GM18505 (cell line): ENCODE results near the gene CYP26C1.
"Not testable (repeated sequence)": the region's sequence is repeated elsewhere in the genome, so short reads cannot be mapped to it uniquely, and the experiment has no call there.

Source experiments
- ATAC-seq: cut with Tn5 transposase; IDR thresholded peaks from one replicate; pipeline ENCODE4 v1.9.1; 2021; ENCODE audit not compliant: unreplicated experiment
- POLR2A ChIP-seq: IDR thresholded peaks from 4 replicates; pipeline ENCODE4 v1.6.1; 2011; ENCODE audit warnings: borderline replicate concordance; ENCODE audit not compliant: insufficient read depth, insufficient read length; ENCODE audit errors: extremely low read depth

The CYP26C1 gene

GRCh38 chr10:93095225-93095624 is 34.6 kb downstream of the CYP26C1 start:
- ATAC-seq, result no peak
- no peak for TF ChIP-seq POLR2A

- no peak for TF ChIP-seq POLR2A
- no peak for ATAC-seq
Observed at GRCh38 chr10:93096901-93097300, 36.3 kb downstream of the CYP26C1 start.

- no peak for ATAC-seq
- TF ChIP-seq POLR2A, result no peak
Observed at GRCh38 chr10:93097386-93097785, 36.8 kb downstream of the CYP26C1 start.

- TF ChIP-seq POLR2A, result no peak
Observed at GRCh38 chr10:93098816-93099215, 38.2 kb downstream of the CYP26C1 start.

GRCh38 chr10:93099670-93100069 is 39.1 kb downstream of the CYP26C1 start:
- no peak for ATAC-seq
- no peak for TF ChIP-seq POLR2A

More at GRCh38 chr10:93098816-93099215, 38.2 kb downstream of the CYP26C1 start:
- no peak for ATAC-seq

- ATAC-seq, result not testable (repeated sequence)
Observed at GRCh38 chr10:93101148-93101547, 40.5 kb downstream of the CYP26C1 start.

GRCh38 chr10:93103953-93104352 is 43.4 kb downstream of the CYP26C1 start:
- no peak for TF ChIP-seq POLR2A
- ATAC-seq, result no peak

- TF ChIP-seq POLR2A, result no peak
Observed at GRCh38 chr10:93106631-93107072, 46.1 kb downstream of the CYP26C1 start.

GRCh38 chr10:93110472-93111146 is 50.0 kb downstream of the CYP26C1 start:
- TF ChIP-seq POLR2A, result no peak
- peak; percentile 68 for ATAC-seq

More at GRCh38 chr10:93106631-93107072, 46.1 kb downstream of the CYP26C1 start:
- no peak for ATAC-seq

GRCh38 chr10:93113042-93113441 is 52.4 kb downstream of the CYP26C1 start:
- no peak for ATAC-seq
- no peak for TF ChIP-seq POLR2A

GRCh38 chr10:93115661-93116383 is 55.2 kb downstream of the CYP26C1 start:
- no peak for ATAC-seq
- TF ChIP-seq POLR2A, result no peak
